Heart left ventricle (tissue), 16 donors: ENCODE measurements around the gene ASXL1. TPM values are rescaled to one million over a fixed set of nuclear protein-coding genes. Genes with fewer than 3 reads are reported as not detected.
A peak's percentile ranks its signal among the peaks of the same experiment; 100 is the strongest.

Experiments
- ATAC-seq, 4 donors: fragments of 200-7000 bp; cut with Tn5 transposase; one replicate each; pipeline ENCODE4 v1.9.1; 2020 to 2022; ENCODE audit warnings: moderate library complexity in 4 of 4, mild to moderate bottlenecking in 3 of 4, moderate number of reproducible peaks in 1 of 4
- DNase-seq, 5 donors: peaks; one replicate each; pipeline ENCODE4 v3.0.0-alpha.2; 2020
- H3K27ac ChIP-seq, 12 donors: fragments of 200-600 bp; sonication (generic) in 4 of 12; one replicate each; pipeline versions ENCODE4 v1.5.0 to v1.8.0; 2016 to 2022; ENCODE audit warnings: mild to moderate bottlenecking in 2 of 12
- H3K27me3 ChIP-seq, 9 donors: fragments of 200-600 bp; sonication (generic) in 2 of 9; one replicate each; pipeline versions ENCODE4 v1.5.1 to v1.8.0; 2016 to 2022; ENCODE audit warnings: mild to moderate bottlenecking in 3 of 9
- H3K36me3 ChIP-seq, 9 donors: fragments of 200-600 bp; sonication (generic) in 2 of 9; one replicate each; pipeline versions ENCODE4 v1.5.0 to v1.8.0; 2018 to 2022; ENCODE audit warnings: mild to moderate bottlenecking in 2 of 9
- H3K4me1 ChIP-seq, 12 donors: fragments of 200-600 bp; sonication (generic) in 4 of 12; one replicate each; pipeline versions ENCODE4 v1.5.0 to v1.8.0; 2016 to 2022; ENCODE audit warnings: mild to moderate bottlenecking in 3 of 12
- H3K4me3 ChIP-seq, 12 donors: fragments of 200-600 bp; sonication (generic) in 4 of 12; one replicate each; pipeline versions ENCODE4 v1.5.0 to v1.8.0; 2017 to 2022; ENCODE audit warnings: mild to moderate bottlenecking in 9 of 12, moderate library complexity in 4 of 12
- H3K9me3 ChIP-seq, 12 donors: fragments of 200-600 bp; sonication (generic) in 4 of 12; one replicate each; pipeline versions ENCODE4 v1.5.0 to v1.8.0; 2016 to 2022; ENCODE audit warnings: mild to moderate bottlenecking in 1 of 12
- POLR2A ChIP-seq, 2 donors: fragments of 450-650 bp; IDR thresholded peaks; one replicate each; pipeline ENCODE4 v1.6.1; 2017; ENCODE audit warnings: antibody characterized with exemption in 2 of 2, mild to moderate bottlenecking in 2 of 2, moderate library complexity in 2 of 2
- WGBS, 4 donors: extraction: QIAGEN DNeasy Blood & Tissue Kit in 2 of 4; methylation state at CpG; one replicate each; pipeline versions ENCODE4 v1.1.5 to v1.1.7; 2013 to 2018; 5-methylcytosine and 5-hydroxymethylcytosine counted together
- intact Hi-C, 10 donors: fragments of 100-400 bp; cut with DNase I; formaldehyde crosslinking; loops; one replicate each; pipeline versions ENCODE4 v1.11.1 to v1.14.2; 2022
- polyA plus RNA-seq, 2 donors: library from polyadenylated mRNA; stranded (reverse); fragments of 200-250 nt; gene quantifications; one replicate each; pipeline ENCODE4 v1.2.3, GENCODE V29; 2013
- total RNA-seq, 9 donors: library from RNA; depleted of rRNA in 2 of 9; stranded (reverse); fragments of >200 nt in 2 of 9; fragmentation: NEBNext Ultra II Directional in 3 of 9; extraction: Animal tissue kit (Norgen Biotek cat#: 25700) in 3 of 9; gene quantifications; one replicate each; pipeline versions ENCODE4 v1.1.0 to v1.2.4, GENCODE V29; 2016 to 2023
- TF ChIP-seq, protein P1 (sequence below), 12 donors: fragments of 200-600 bp; sonication (generic) in 4 of 12; IDR thresholded peaks; one replicate each; pipeline versions ENCODE4 v1.5.0 to v1.8.0; 2018 to 2022; ENCODE audit warnings: antibody characterized with exemption in 12 of 12, mild to moderate bottlenecking in 5 of 12
- donor health status: ischemic (EF 13 %, LVEDD 7.1; RV severe dilation, severe dysfunction).
- donor health status: healthy with polysubstance abuse.
- donor health status: DM: no; HTN: yes; CAD: no.
- donor health status: DM: no; HTN: no; CAD: no.
- donor health status: ischemic (EF 25% LVEDD 6.9; RV normal size, moderate dysfunction).
- donor health status: ischemic (EF 25% LVEDD 5.7; RV mildly dilated, moderate dysfunction).
- donor health status: healthy.
- donor health status: DM: yes; HTN: yes; CAD: no.
- donor health status: ischemic (EF 35%, LVEDD 5.7; RV mildly dilated, moderate dysfunction).
- donor health status: nonischemic (EF 11% LVEDD 7.7; RV severe dilation, severe dysfunction).
- donor health status: DM: yes; HTN: yes; CAD: no.
- donor health status: PGD.
- donor health status: ischemic (EF 29% LVEDD 5.4; RV normal size, mild dysfunction).
- donor health status: nonischemic (EF 23%, LVEDD 6.1; RV moderate dilation, normal function).

ASXL1 gene
- total and polyA plus RNA-seq, 11 donors, result 15.1 to 50.1 (median 26.5) TPM

DNA sequence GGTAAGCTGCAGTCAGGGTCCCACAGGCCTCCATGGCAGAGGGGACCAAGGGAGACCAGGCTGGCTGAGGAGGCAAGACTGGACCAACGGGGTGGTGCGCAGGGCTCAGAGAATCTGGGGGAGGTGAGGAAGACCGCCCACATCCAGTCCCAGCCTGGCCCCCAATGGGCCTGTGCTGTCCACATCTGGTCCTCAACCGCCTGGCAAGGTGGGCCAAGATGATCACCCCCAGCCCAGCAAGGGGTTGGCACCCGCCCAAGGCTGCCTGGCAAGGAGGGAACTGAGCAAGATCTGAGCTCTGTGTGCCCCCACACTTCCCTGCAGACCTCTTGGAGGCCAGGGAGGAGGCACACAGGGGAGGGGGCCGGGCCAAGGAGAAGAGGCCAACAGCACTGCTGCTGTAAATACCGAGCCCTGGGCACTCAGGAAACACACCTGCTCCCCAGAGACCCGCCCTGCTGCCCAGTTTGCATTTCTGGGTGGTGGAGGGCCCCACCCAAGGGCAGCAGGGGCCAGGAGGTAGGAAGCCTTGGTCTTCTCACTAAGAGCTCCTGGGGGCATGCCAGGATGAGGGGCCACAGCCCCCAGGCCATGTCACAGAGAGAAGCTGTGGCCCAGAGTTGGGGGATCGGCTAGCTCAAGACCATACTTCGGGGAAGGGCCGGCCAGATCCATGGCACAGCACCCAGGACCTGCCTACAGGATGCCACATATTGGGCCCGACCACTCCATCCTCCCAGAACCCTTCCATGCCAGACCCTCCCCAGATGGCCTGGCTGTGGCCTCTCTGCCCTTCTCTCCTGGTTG, 109.6 kb downstream of the ASXL1 start:
- TF ChIP-seq POLR2A (IDR thresholded peaks at IDR 0.05), result no peak
- TF ChIP-seq, protein P1, sequence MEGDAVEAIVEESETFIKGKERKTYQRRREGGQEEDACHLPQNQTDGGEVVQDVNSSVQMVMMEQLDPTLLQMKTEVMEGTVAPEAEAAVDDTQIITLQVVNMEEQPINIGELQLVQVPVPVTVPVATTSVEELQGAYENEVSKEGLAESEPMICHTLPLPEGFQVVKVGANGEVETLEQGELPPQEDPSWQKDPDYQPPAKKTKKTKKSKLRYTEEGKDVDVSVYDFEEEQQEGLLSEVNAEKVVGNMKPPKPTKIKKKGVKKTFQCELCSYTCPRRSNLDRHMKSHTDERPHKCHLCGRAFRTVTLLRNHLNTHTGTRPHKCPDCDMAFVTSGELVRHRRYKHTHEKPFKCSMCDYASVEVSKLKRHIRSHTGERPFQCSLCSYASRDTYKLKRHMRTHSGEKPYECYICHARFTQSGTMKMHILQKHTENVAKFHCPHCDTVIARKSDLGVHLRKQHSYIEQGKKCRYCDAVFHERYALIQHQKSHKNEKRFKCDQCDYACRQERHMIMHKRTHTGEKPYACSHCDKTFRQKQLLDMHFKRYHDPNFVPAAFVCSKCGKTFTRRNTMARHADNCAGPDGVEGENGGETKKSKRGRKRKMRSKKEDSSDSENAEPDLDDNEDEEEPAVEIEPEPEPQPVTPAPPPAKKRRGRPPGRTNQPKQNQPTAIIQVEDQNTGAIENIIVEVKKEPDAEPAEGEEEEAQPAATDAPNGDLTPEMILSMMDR (IDR thresholded peaks at IDR 0.05), result no peak
- WGBS, 4 donors, result 79 to 90% (median 89%) methylated on average over 8 to 12 of the region's 12 CpGs
- ATAC-seq, result no peak
- Histone ChIP-seq H3K9me3 (no peaks in the 10 kb centered on the region), H3K27ac (peak overlapping the region in 6 of 12 donors; percentile 24 to 89 (median 82)), H3K4me3 (no peak overlapping the region), H3K27me3 (no peaks in the 10 kb centered on the region), H3K36me3 (peaks cover 0 to 14% (median 0%) of the 10 kb centered on the region in 9 donors), H3K4me1 (peaks cover 3 to 86% (median 54%) of the 10 kb centered on the region in 12 donors)
- DNase-seq, result peak in 2 of 5 donors; percentile 16 to 65
- intact Hi-C loops, result no loop called here

DNA sequence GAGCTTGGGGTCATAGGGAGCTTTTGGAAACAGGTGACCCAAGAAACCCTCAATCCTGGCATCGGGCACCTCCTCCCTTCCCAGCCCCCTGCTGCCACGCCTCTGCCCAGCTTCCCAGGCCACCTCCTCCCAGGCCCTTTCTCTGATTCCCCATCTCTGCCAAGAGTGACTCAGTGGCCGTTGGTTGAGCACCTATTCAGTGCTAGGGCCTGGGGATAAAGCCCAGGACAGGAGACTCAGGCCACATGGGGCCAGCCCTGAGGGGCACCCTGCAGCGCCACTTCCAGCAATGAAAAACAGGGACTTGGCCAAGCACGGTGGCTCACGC, 110.1 kb downstream of the ASXL1 start:
- H3K27me3 ChIP-seq, result no peaks in the 10 kb centered on the region
- H3K27ac ChIP-seq, result peak overlapping the region in 6 of 12 donors; percentile 57 to 89 (median 82)
- no peak for DNase-seq
- TF ChIP-seq POLR2A (IDR thresholded peaks at IDR 0.05), result no peak
- TF ChIP-seq, protein P1 (IDR thresholded peaks at IDR 0.05), result no peak
- WGBS, 4 donors, result 92 to 97% (median 96%) methylated on average over 6 of the region's 6 CpGs
- H3K4me3 ChIP-seq, result no peak overlapping the region
- H3K4me1 ChIP-seq, result peaks cover 5 to 86% (median 58%) of the 10 kb centered on the region in 12 donors
- H3K36me3 ChIP-seq, result peaks cover 0 to 17% (median 0%) of the 10 kb centered on the region in 9 donors
- intact Hi-C loops, result no loop called here
- no peaks in the 10 kb centered on the region for H3K9me3 ChIP-seq
- no peak for ATAC-seq

DNA sequence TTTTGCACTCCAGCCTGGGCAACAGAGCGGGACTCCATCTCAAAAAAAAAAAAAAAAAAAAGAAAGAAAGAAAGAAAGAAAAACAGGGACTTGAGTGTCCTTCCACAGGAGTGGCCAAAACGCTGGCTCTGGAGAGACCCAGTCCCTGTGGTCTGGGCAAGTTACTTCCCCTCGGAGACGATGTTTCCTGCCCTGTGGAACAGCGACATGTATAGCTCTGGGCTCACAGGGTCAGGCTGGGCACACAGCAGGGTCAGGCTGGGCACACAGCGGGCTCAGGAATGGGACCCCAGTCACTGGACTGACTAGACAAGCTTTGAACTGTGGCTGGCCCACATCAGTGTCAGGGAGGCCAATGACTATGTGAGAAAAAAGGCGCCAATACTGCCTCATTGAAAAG, 110.7 kb downstream of the ASXL1 start:
- Histone ChIP-seq H3K9me3 (no peaks in the 10 kb centered on the region), H3K4me1 (peaks cover 10 to 86% (median 63%) of the 10 kb centered on the region in 12 donors), H3K27me3 (no peaks in the 10 kb centered on the region), H3K36me3 (peaks cover 0 to 20% (median 0%) of the 10 kb centered on the region in 9 donors), H3K27ac (peak overlapping the region in 9 of 12 donors; percentile 33 to 93 (median 79)), H3K4me3 (no peak overlapping the region)
- peak in 1 of 5 donors; percentile 35 for DNase-seq
- no peak for ATAC-seq
- intact Hi-C loops, result no loop called here
- TF ChIP-seq POLR2A (IDR thresholded peaks at IDR 0.05), result no peak
- TF ChIP-seq, protein P1 (IDR thresholded peaks at IDR 0.05), result no peak
- WGBS, 4 donors, result 75 to 84% (median 82%) methylated on average over 7 of the region's 7 CpGs

DNA sequence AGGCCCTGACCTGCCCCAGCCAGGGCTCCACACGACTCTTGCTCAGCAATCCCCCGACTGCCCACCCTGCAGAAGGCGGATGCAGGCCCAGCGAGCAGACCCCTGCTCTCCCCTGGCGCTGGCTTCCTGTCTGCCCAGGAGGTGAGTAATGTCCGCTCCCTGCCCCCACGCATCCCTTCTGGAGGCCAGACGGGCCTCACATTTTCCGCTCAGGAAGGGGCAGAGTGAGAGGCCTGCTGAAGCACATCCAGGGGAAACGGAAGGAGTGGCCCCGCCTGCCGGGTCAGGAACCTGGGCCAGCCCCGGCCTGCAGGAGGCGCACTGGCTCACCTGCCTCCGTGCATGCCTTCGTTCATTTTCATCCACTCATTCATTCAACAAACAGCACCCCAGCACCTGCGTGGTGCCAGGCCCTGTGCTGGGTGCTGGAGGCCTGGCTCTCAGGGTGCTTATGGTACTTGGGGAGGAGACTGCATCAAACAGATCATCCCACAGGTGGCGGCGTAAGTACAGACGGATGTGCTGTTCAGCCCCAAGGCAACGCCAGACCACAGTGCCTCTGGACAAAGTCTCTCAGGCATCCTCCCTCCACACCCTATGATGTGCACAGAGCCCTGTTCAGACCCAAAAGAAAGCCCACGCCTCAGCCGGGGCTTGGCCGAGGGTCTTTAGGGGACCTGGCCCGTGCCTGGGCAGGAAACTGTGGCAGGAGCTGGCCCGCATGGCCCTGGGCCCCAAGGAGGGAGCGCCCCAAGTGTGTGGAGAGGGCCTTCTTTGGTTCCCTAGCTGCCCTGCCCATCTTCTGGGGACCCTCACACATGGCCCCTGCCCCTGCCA, 112.1 kb downstream of the ASXL1 start:
- Histone ChIP-seq H3K9me3 (no peaks in the 10 kb centered on the region), H3K4me3 (no peak overlapping the region), H3K36me3 (peaks cover 0 to 25% (median 0%) of the 10 kb centered on the region in 9 donors), H3K27ac (peak overlapping the region; percentile 52 to 93 (median 76)), H3K4me1 (peaks cover 17 to 94% (median 73%) of the 10 kb centered on the region in 12 donors), H3K27me3 (no peaks in the 10 kb centered on the region)
- TF ChIP-seq, protein P1 (IDR thresholded peaks at IDR 0.05), result peak; percentile 43 to 76 (median 60)
- no peak for TF ChIP-seq POLR2A (IDR thresholded peaks at IDR 0.05)
- ATAC-seq, result peak; percentile 35 to 76 (median 52)
- WGBS, 4 donors, result 60 to 69% (median 65%) methylated on average over 20 to 27 of the region's 27 CpGs
- intact Hi-C loops, result no loop called here
- DNase-seq, result peak; percentile 72 to 85 (median 81)
